Measurements from ENCODE around the gene HADHB.
A peak's percentile ranks its signal among the peaks of the same experiment; 100 is the strongest.
"Not testable (repeated sequence)": the region's sequence is repeated elsewhere in the genome, so short reads cannot be mapped to it uniquely, and the experiment has no call there.

HADHB gene

GRCh38 chr2:26318950-26319349, 74.2 kb downstream of the HADHB start:
- TF ChIP-seq CTCF (IDR thresholded peaks at IDR 0.05; ENCODE audit: control insufficient read depth, insufficient read depth, low read depth, low read length, missing control alignments), result no peak
- DNase-seq (ENCODE audit: low read depth), result no peak
- H3K4me3 ChIP-seq (ENCODE audit: control insufficient read depth, low read depth, low read length), result no peak overlapping the region

- DNase-seq (ENCODE audit: low read depth); H3K4me3 ChIP-seq (ENCODE audit: control insufficient read depth, low read depth, low read length): not testable (repeated sequence)
Measured at GRCh38 chr2:26324479-26324878, 79.7 kb downstream of the HADHB start.

GRCh38 chr2:26324903-26325302, 80.2 kb downstream of the HADHB start:
- H3K4me3 ChIP-seq (ENCODE audit: control insufficient read depth, low read depth, low read length), result no peak overlapping the region
- DNase-seq (ENCODE audit: low read depth), result no peak
- TF ChIP-seq CTCF (IDR thresholded peaks at IDR 0.05; ENCODE audit: control insufficient read depth, insufficient read depth, low read depth, low read length, missing control alignments), result no peak

GRCh38 chr2:26325851-26326250, 81.1 kb downstream of the HADHB start:
- TF ChIP-seq CTCF (IDR thresholded peaks at IDR 0.05; ENCODE audit: control insufficient read depth, insufficient read depth, low read depth, low read length, missing control alignments), result no peak
- H3K4me3 ChIP-seq (ENCODE audit: control insufficient read depth, low read depth, low read length), result no peak overlapping the region
- no peak for DNase-seq (ENCODE audit: low read depth)

GRCh38 chr2:26326514-26326913, 81.8 kb downstream of the HADHB start:
- no peak for TF ChIP-seq CTCF (IDR thresholded peaks at IDR 0.05; ENCODE audit: control insufficient read depth, insufficient read depth, low read depth, low read length, missing control alignments)
- DNase-seq (ENCODE audit: low read depth), result no peak
- H3K4me3 ChIP-seq (ENCODE audit: control insufficient read depth, low read depth, low read length), result no peak overlapping the region

GRCh38 chr2:26327291-26328272, 82.8 kb downstream of the HADHB start:
- TF ChIP-seq CTCF (IDR thresholded peaks at IDR 0.05; ENCODE audit: control insufficient read depth, insufficient read depth, low read depth, low read length, missing control alignments), result no peak
- DNase-seq (ENCODE audit: low read depth), result peak; percentile 42
- H3K4me3 ChIP-seq (ENCODE audit: control insufficient read depth, low read depth, low read length), result no peak overlapping the region

GRCh38 chr2:26329083-26329482, 84.3 kb downstream of the HADHB start:
- H3K4me3 ChIP-seq (ENCODE audit: control insufficient read depth, low read depth, low read length); DNase-seq (ENCODE audit: low read depth): not testable (repeated sequence)
